ENCODE data around the gene ARL6IP4. TPM values are rescaled to one million over a fixed set of nuclear protein-coding genes. Genes with fewer than 3 reads are reported as not detected.

Gene ARL6IP4
- total RNA-seq, 2 donors from 2014 or later: 112 to 160 TPM

GRCh38 chr12:122949816-122950675 lies 30.4 kb upstream of the ARL6IP4 start:
- H3K4me3 Mint-ChIP-seq: no peak overlapping the region
- no peaks in the 10 kb centered on the region for H3K27me3 Mint-ChIP-seq
- H3K4me1 Mint-ChIP-seq: peaks cover 7% of the 10 kb centered on the region
- H3K36me3 Mint-ChIP-seq (ENCODE audit: low read depth): no peaks in the 10 kb centered on the region
- no peaks in the 10 kb centered on the region for H3K9me3 Mint-ChIP-seq
- H3K27ac Mint-ChIP-seq: no peak overlapping the region
- no peak for ATAC-seq (replicated peaks)

- no peaks in the 10 kb centered on the region for H3K9me3 Mint-ChIP-seq
- no peak overlapping the region for H3K4me3 Mint-ChIP-seq
- H3K27me3 Mint-ChIP-seq: no peaks in the 10 kb centered on the region
- H3K36me3 Mint-ChIP-seq (ENCODE audit: low read depth): no peaks in the 10 kb centered on the region
- no peak overlapping the region for H3K27ac Mint-ChIP-seq
- ATAC-seq (replicated peaks): no peak
- H3K4me1 Mint-ChIP-seq: peaks cover 7% of the 10 kb centered on the region
These were observed 29.1 kb upstream of the ARL6IP4 start for GRCh38 chr12:122951406-122951805.

GRCh38 chr12:122951979-122952892 lies 28.2 kb upstream of the ARL6IP4 start:
- Mint-ChIP-seq H3K36me3 (ENCODE audit: low read depth) (no peaks in the 10 kb centered on the region), H3K27me3 (no peaks in the 10 kb centered on the region), H3K4me1 (peaks cover 2% of the 10 kb centered on the region), H3K27ac (no peak overlapping the region), H3K9me3 (no peaks in the 10 kb centered on the region), H3K4me3 (no peak overlapping the region)
- peak; percentile 97 for ATAC-seq (replicated peaks)

GRCh38 chr12:122955156-122955555 lies 25.3 kb upstream of the ARL6IP4 start:
- no peak overlapping the region for H3K4me3 Mint-ChIP-seq
- no peaks in the 10 kb centered on the region for H3K36me3 Mint-ChIP-seq (ENCODE audit: low read depth)
- no peaks in the 10 kb centered on the region for H3K9me3 Mint-ChIP-seq
- no peaks in the 10 kb centered on the region for H3K4me1 Mint-ChIP-seq
- no peaks in the 10 kb centered on the region for H3K27me3 Mint-ChIP-seq
- ATAC-seq (replicated peaks): no peak
- no peak overlapping the region for H3K27ac Mint-ChIP-seq

GRCh38 chr12:122956035-122956434 lies 24.4 kb upstream of the ARL6IP4 start:
- Mint-ChIP-seq H3K4me3 (no peak overlapping the region), H3K27ac (no peak overlapping the region), H3K36me3 (ENCODE audit: low read depth) (no peaks in the 10 kb centered on the region), H3K27me3 (no peaks in the 10 kb centered on the region), H3K4me1 (no peaks in the 10 kb centered on the region), H3K9me3 (no peaks in the 10 kb centered on the region)
- ATAC-seq (replicated peaks): no peak

GRCh38 chr12:122958198-122958888 lies 22.1 kb upstream of the ARL6IP4 start:
- Mint-ChIP-seq H3K4me1 (no peaks in the 10 kb centered on the region), H3K4me3 (no peak overlapping the region), H3K9me3 (no peaks in the 10 kb centered on the region), H3K36me3 (ENCODE audit: low read depth) (no peaks in the 10 kb centered on the region), H3K27ac (no peak overlapping the region), H3K27me3 (no peaks in the 10 kb centered on the region)
- ATAC-seq (replicated peaks): no peak

GRCh38 chr12:122959566-122960192 lies 20.8 kb upstream of the ARL6IP4 start:
- no peaks in the 10 kb centered on the region for H3K9me3 Mint-ChIP-seq
- H3K36me3 Mint-ChIP-seq (ENCODE audit: low read depth): no peaks in the 10 kb centered on the region
- no peaks in the 10 kb centered on the region for H3K4me1 Mint-ChIP-seq
- no peaks in the 10 kb centered on the region for H3K27me3 Mint-ChIP-seq
- no peak for ATAC-seq (replicated peaks)
- no peak overlapping the region for H3K4me3 Mint-ChIP-seq
- no peak overlapping the region for H3K27ac Mint-ChIP-seq

- Mint-ChIP-seq H3K27me3 (no peaks in the 10 kb centered on the region), H3K36me3 (ENCODE audit: low read depth) (no peaks in the 10 kb centered on the region), H3K27ac (no peak overlapping the region), H3K4me1 (no peaks in the 10 kb centered on the region), H3K9me3 (no peaks in the 10 kb centered on the region), H3K4me3 (no peak overlapping the region)
- ATAC-seq (replicated peaks): no peak
These were observed 20.3 kb upstream of the ARL6IP4 start for GRCh38 chr12:122960193-122960569.

GRCh38 chr12:122961531-122962329 lies 18.8 kb upstream of the ARL6IP4 start:
- no peaks in the 10 kb centered on the region for H3K36me3 Mint-ChIP-seq (ENCODE audit: low read depth)
- H3K27me3 Mint-ChIP-seq: no peaks in the 10 kb centered on the region
- no peak overlapping the region for H3K4me3 Mint-ChIP-seq
- no peaks in the 10 kb centered on the region for H3K4me1 Mint-ChIP-seq
- H3K9me3 Mint-ChIP-seq: no peaks in the 10 kb centered on the region
- ATAC-seq (replicated peaks): no peak
- H3K27ac Mint-ChIP-seq: no peak overlapping the region

- Mint-ChIP-seq H3K27me3 (no peaks in the 10 kb centered on the region), H3K4me3 (no peak overlapping the region), H3K36me3 (ENCODE audit: low read depth) (no peaks in the 10 kb centered on the region), H3K9me3 (no peaks in the 10 kb centered on the region), H3K4me1 (no peaks in the 10 kb centered on the region), H3K27ac (no peak overlapping the region)
- ATAC-seq (replicated peaks): no peak
These were observed 16.6 kb upstream of the ARL6IP4 start for GRCh38 chr12:122963941-122964265.

GRCh38 chr12:122964439-122965257 lies 15.8 kb upstream of the ARL6IP4 start:
- no peak for ATAC-seq (replicated peaks)
- Mint-ChIP-seq H3K27ac (no peak overlapping the region), H3K9me3 (no peaks in the 10 kb centered on the region), H3K27me3 (no peaks in the 10 kb centered on the region), H3K4me3 (peak overlapping the region; percentile 62), H3K36me3 (ENCODE audit: low read depth) (no peaks in the 10 kb centered on the region), H3K4me1 (no peaks in the 10 kb centered on the region)

GRCh38 chr12:122965321-122965751 lies 15.1 kb upstream of the ARL6IP4 start:
- Mint-ChIP-seq H3K36me3 (ENCODE audit: low read depth) (no peaks in the 10 kb centered on the region), H3K4me3 (peak overlapping the region; percentile 62), H3K27ac (no peak overlapping the region), H3K9me3 (no peaks in the 10 kb centered on the region), H3K27me3 (no peaks in the 10 kb centered on the region), H3K4me1 (no peaks in the 10 kb centered on the region)
- ATAC-seq (replicated peaks): no peak

Data from activated T-helper 17 cell treated with anti-CD3 and anti-CD28 coated beads, Interleukin-2, amount 50 U/mL, for 72 hours (primary cell).